CD14-positive monocyte (primary cell): ENCODE data around the gene COL15A1. TPM values are rescaled to one million over a fixed set of nuclear protein-coding genes. Genes with fewer than 3 reads are reported as not detected.

Experiments
- DNase-seq, 3 donors: peaks; one replicate each; pipeline ENCODE4 v3.0.0-alpha.2; 2011 to 2022
- H2AFZ ChIP-seq: 2 replicates; pipeline ENCODE4 v1.6.0; 2012; ENCODE audit warnings: mild to moderate bottlenecking, low read depth, low read length, inconsistent platforms; ENCODE audit not compliant: insufficient read depth, poor library complexity, severe bottlenecking
- H3K27ac ChIP-seq, 2 donors: 1 replicate in 1 of 2; 2 replicates in 1 of 2; pipeline ENCODE4 v1.5.1; 2012 to 2013; ENCODE audit warnings: low read length in 2 of 2, control low read depth in 1 of 2, inconsistent platforms in 1 of 2, low read depth in 1 of 2, mild to moderate bottlenecking in 1 of 2
- H3K27me3 ChIP-seq, 2 donors: one replicate each; pipeline versions ENCODE4 v1.6.0 to v1.6.1; 2011 to 2013; ENCODE audit warnings: low read length in 2 of 2; ENCODE audit not compliant: control insufficient read depth in 2 of 2, insufficient read depth in 2 of 2
- H3K36me3 ChIP-seq, 2 donors: replicated peaks in 1 of 2; 1 replicate in 1 of 2; 2 replicates in 1 of 2; pipeline versions ENCODE4 v1.5.1 to v1.6.1; 2012 to 2013; ENCODE audit warnings: low read length in 2 of 2, control low read depth in 1 of 2, inconsistent platforms in 1 of 2, mild to moderate bottlenecking in 1 of 2; ENCODE audit not compliant: insufficient read depth in 2 of 2, control insufficient read depth in 1 of 2
- H3K4me1 ChIP-seq, 2 donors: 1 replicate in 1 of 2; 2 replicates in 1 of 2; pipeline versions ENCODE4 v1.5.1 to v1.6.1; 2012 to 2013; ENCODE audit warnings: low read length in 2 of 2, control low read depth in 1 of 2, inconsistent platforms in 1 of 2, mild to moderate bottlenecking in 1 of 2, moderate library complexity in 1 of 2; ENCODE audit not compliant: insufficient read depth in 2 of 2, control insufficient read depth in 1 of 2
- H3K4me2 ChIP-seq: replicated peaks from 2 replicates; pipeline ENCODE3; 2012; ENCODE audit warnings: low read length, moderate library complexity, mild to moderate bottlenecking; ENCODE audit not compliant: poor library complexity, severe bottlenecking; ENCODE audit errors: extremely low read depth
- H3K4me3 ChIP-seq, 3 experiments: fragments of 200-600 bp in 1 of 3; sonication (generic) in 1 of 3; replicated peaks in 1 of 3; 1 replicate in 2 of 3; 2 replicates in 1 of 3; pipeline ENCODE4 v1.5.1; 2011 to 2013; ENCODE audit warnings: low read length in 3 of 3, mild to moderate bottlenecking in 3 of 3, control low read depth in 2 of 3, low read depth in 2 of 3, inconsistent platforms in 1 of 3, moderate library complexity in 1 of 3
- H3K79me2 ChIP-seq: 2 replicates; pipeline ENCODE4 v1.6.0; 2012; ENCODE audit warnings: mild to moderate bottlenecking, control low read depth, inconsistent platforms, low read length, moderate library complexity; ENCODE audit not compliant: insufficient read depth
- H3K9ac ChIP-seq: 2 replicates; pipeline ENCODE4 v1.6.0; 2017; ENCODE audit warnings: low read length, mild to moderate bottlenecking; ENCODE audit not compliant: insufficient read depth, poor library complexity, severe bottlenecking
- H3K9me3 ChIP-seq, 2 donors: replicated peaks in 1 of 2; 1 replicate in 1 of 2; 2 replicates in 1 of 2; pipeline versions ENCODE4 v1.5.1 to v1.6.1; 2012 to 2013; ENCODE audit warnings: low read length in 2 of 2, control low read depth in 1 of 2; ENCODE audit not compliant: control insufficient read depth in 1 of 2, insufficient read depth in 1 of 2
- H4K20me1 ChIP-seq: 2 replicates; pipeline ENCODE4 v1.6.0; 2012; ENCODE audit warnings: mild to moderate bottlenecking, low read length, control low read depth, moderate library complexity; ENCODE audit not compliant: insufficient read depth
- H3K27ac Mint-ChIP-seq, 7 donors: one replicate each; pipeline ENCODE4 v1.8.0; 2020; ENCODE audit warnings: mild to moderate bottlenecking in 7 of 7, mixed read lengths in 7 of 7, moderate library complexity in 6 of 7, inconsistent platforms in 2 of 7
- H3K27me3 Mint-ChIP-seq, 3 donors: one replicate each; pipeline ENCODE4 v1.8.0; 2021 to 2022; ENCODE audit warnings: low read depth in 3 of 3, mild to moderate bottlenecking in 3 of 3, mixed read lengths in 3 of 3, moderate library complexity in 3 of 3, inconsistent platforms in 1 of 3
- H3K36me3 Mint-ChIP-seq, 2 donors: one replicate each; pipeline ENCODE4 v1.8.0; 2020; ENCODE audit warnings: mixed read lengths in 2 of 2, inconsistent platforms in 1 of 2, mild to moderate bottlenecking in 1 of 2
- H3K4me1 Mint-ChIP-seq: one replicate; pipeline ENCODE4 v1.8.0; 2020; ENCODE audit warnings: mild to moderate bottlenecking, mixed read lengths
- H3K4me3 Mint-ChIP-seq, 2 donors: one replicate each; pipeline ENCODE4 v1.8.0; 2020; ENCODE audit warnings: mild to moderate bottlenecking in 2 of 2, mixed read lengths in 2 of 2, moderate library complexity in 1 of 2
- H3K9me3 Mint-ChIP-seq, 7 donors: one replicate each; pipeline ENCODE4 v1.8.0; 2020 to 2022; ENCODE audit warnings: mixed read lengths in 7 of 7, mild to moderate bottlenecking in 6 of 7, moderate library complexity in 6 of 7, inconsistent platforms in 2 of 7
- WGBS: methylation state at CpG from one replicate; pipeline ENCODE4 v1.1.5; 2013; ENCODE audit warnings: missing lambda C conversion rate; ENCODE audit not compliant: insufficient coverage; 5-methylcytosine and 5-hydroxymethylcytosine counted together
- intact Hi-C, 2 donors: fragments of 100-400 bp; cut with micrococcal nuclease; formaldehyde crosslinking; loops; one replicate each; pipeline versions ENCODE4 v1.15.0 to v1.15.1; 2023
- polyA plus RNA-seq, 3 donors: library from polyadenylated mRNA; depleted of rRNA in 1 of 3; unstranded in 2 of 3; stranded (reverse) in 1 of 3; fragments of 300-500 nt in 2 of 3; fragments of >200 nt in 1 of 3; fragmentation: Illumina TruSeq in 2 of 3; gene quantifications; 1 replicate in 2 of 3; 2 replicates in 1 of 3; pipeline ENCODE4 v1.2.3, GENCODE V29; 2012 to 2021
- TF ChIP-seq, protein P1 (sequence below): fragments of 200-600 bp; IDR thresholded peaks from one replicate; pipeline ENCODE4 v1.8.0; 2022; ENCODE audit warnings: antibody characterized with exemption, mild to moderate bottlenecking

Gene COL15A1
- polyA plus RNA-seq, 3 donors, result 0.03 to 0.14 (median 0.11) TPM

- Histone ChIP-seq H3K36me3 (no peaks in the 10 kb centered on the region), H3K4me1 (no peaks in the 10 kb centered on the region), H2AFZ (no peak overlapping the region), H3K27me3 (no peaks in the 10 kb centered on the region), H4K20me1 (no peaks in the 10 kb centered on the region), H3K27ac (no peak overlapping the region), H3K9ac (no peak overlapping the region), H3K79me2 (no peaks in the 10 kb centered on the region), H3K4me3 (no peak overlapping the region), H3K9me3 (no peaks in the 10 kb centered on the region), H3K4me2 (no peak overlapping the region)
- Mint-ChIP-seq H3K4me1 (no peaks in the 10 kb centered on the region), H3K27ac (no peak overlapping the region), H3K27me3 (peaks cover 2 to 5% (median 4%) of the 10 kb centered on the region in 3 donors), H3K4me3 (no peak overlapping the region), H3K9me3 (peaks cover 0 to 2% (median 0%) of the 10 kb centered on the region in 7 donors), H3K36me3 (no peaks in the 10 kb centered on the region)
- DNase-seq, result no peak
- WGBS, result 82% methylated on average over 9 of the region's 10 CpGs
- intact Hi-C loops, result no loop called here
- TF ChIP-seq, protein P1, sequence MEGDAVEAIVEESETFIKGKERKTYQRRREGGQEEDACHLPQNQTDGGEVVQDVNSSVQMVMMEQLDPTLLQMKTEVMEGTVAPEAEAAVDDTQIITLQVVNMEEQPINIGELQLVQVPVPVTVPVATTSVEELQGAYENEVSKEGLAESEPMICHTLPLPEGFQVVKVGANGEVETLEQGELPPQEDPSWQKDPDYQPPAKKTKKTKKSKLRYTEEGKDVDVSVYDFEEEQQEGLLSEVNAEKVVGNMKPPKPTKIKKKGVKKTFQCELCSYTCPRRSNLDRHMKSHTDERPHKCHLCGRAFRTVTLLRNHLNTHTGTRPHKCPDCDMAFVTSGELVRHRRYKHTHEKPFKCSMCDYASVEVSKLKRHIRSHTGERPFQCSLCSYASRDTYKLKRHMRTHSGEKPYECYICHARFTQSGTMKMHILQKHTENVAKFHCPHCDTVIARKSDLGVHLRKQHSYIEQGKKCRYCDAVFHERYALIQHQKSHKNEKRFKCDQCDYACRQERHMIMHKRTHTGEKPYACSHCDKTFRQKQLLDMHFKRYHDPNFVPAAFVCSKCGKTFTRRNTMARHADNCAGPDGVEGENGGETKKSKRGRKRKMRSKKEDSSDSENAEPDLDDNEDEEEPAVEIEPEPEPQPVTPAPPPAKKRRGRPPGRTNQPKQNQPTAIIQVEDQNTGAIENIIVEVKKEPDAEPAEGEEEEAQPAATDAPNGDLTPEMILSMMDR, result no peak
These were observed 13.8 kb upstream of the COL15A1 start for GRCh38 chr9:98929895-98930341.

- no peaks in the 10 kb centered on the region for H3K36me3 Mint-ChIP-seq
- H3K27me3 Mint-ChIP-seq, result peaks cover 4 to 9% (median 7%) of the 10 kb centered on the region in 3 donors
- H3K4me3 Mint-ChIP-seq, result no peak overlapping the region
These were observed 12.9 kb upstream of the COL15A1 start for GRCh38 chr9:98930792-98931191.

More at GRCh38 chr9:98930792-98931191, 12.9 kb upstream of the COL15A1 start:
- intact Hi-C loops, result no loop called here
- peaks cover 0 to 3% of the 10 kb centered on the region in 2 donors for H3K27me3 ChIP-seq
- no peak overlapping the region for H3K4me3 ChIP-seq
- no peaks in the 10 kb centered on the region for H4K20me1 ChIP-seq
- no peaks in the 10 kb centered on the region for H3K4me1 ChIP-seq
- H3K9ac ChIP-seq, result no peak overlapping the region
- WGBS, result 98% methylated on average over 6 of the region's 9 CpGs
- no peaks in the 10 kb centered on the region for H3K36me3 ChIP-seq
- H3K9me3 ChIP-seq, result no peaks in the 10 kb centered on the region
- TF ChIP-seq, protein P1, result no peak
- H3K4me1 Mint-ChIP-seq, result no peaks in the 10 kb centered on the region
- no peak overlapping the region for H3K27ac Mint-ChIP-seq
- peaks cover 0 to 2% (median 0%) of the 10 kb centered on the region in 7 donors for H3K9me3 Mint-ChIP-seq
- DNase-seq, result no peak
- H3K79me2 ChIP-seq, result no peaks in the 10 kb centered on the region
- H2AFZ ChIP-seq, result no peak overlapping the region
- H3K4me2 ChIP-seq, result no peak overlapping the region
- no peak overlapping the region for H3K27ac ChIP-seq
